ENCODE data around the gene ARL15.
"Not testable (repeated sequence)": the region's sequence is repeated elsewhere in the genome, so short reads cannot be mapped to it uniquely, and the experiment has no call there.

The ARL15 gene

DNA sequence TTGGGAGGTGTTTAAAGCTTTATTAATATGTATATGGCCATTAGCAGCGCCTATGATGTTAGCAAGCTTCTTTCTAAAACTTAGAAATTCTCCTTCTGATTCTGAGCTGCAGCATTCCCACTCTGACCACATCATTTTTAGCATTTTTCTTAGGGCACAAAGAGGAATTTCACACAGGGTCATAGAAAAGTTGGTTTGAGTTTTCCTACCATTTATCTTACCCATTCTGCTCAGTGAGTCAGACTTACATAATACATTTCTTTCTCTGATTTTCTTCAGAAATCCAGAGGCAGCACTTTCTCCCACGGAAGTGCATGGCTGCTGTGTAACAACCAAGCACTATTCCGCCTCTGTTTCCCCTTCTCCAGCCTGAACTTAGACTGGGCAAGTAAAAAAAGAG is 246.6 kb downstream of the ARL15 start:
- TF ChIP-seq, protein P1, sequence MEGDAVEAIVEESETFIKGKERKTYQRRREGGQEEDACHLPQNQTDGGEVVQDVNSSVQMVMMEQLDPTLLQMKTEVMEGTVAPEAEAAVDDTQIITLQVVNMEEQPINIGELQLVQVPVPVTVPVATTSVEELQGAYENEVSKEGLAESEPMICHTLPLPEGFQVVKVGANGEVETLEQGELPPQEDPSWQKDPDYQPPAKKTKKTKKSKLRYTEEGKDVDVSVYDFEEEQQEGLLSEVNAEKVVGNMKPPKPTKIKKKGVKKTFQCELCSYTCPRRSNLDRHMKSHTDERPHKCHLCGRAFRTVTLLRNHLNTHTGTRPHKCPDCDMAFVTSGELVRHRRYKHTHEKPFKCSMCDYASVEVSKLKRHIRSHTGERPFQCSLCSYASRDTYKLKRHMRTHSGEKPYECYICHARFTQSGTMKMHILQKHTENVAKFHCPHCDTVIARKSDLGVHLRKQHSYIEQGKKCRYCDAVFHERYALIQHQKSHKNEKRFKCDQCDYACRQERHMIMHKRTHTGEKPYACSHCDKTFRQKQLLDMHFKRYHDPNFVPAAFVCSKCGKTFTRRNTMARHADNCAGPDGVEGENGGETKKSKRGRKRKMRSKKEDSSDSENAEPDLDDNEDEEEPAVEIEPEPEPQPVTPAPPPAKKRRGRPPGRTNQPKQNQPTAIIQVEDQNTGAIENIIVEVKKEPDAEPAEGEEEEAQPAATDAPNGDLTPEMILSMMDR (IDR thresholded peaks at IDR 0.05; ENCODE audit: low read depth, low read length, missing control alignments), result no peak
- peak; percentile 75 for DNase-seq (ENCODE audit: low read depth)
- in situ Hi-C loops (cut with HindIII; ENCODE audit: low sequenced_read_pairs), result no loop called here
- no peak overlapping the region for H3K4me3 ChIP-seq (ENCODE audit: low read depth, low read length)

DNA sequence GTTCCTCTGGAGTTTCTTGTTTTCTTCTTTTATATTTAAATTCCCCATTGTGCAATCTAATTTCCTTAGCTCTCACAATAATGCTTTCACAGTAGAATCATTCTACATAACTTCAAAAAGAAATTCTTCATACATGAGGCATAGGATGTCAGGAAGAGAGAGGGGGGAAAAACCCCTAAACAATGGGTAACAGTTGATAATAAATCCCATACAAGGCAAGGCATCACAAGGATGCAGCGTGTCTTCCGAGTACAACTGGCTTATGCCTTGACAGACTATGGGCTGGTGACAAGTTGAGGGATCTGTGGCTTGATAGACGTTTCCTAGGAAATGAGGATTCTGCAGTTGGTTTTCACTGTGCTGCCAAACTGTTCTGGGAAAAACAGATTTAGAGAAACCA is 247.4 kb downstream of the ARL15 start:
- TF ChIP-seq, protein P1 (IDR thresholded peaks at IDR 0.05; ENCODE audit: low read depth, low read length, missing control alignments), result no peak
- H3K4me3 ChIP-seq (ENCODE audit: low read depth, low read length), result no peak overlapping the region
- in situ Hi-C loops (cut with HindIII; ENCODE audit: low sequenced_read_pairs), result no loop called here
- peak; percentile 20 for DNase-seq (ENCODE audit: low read depth)

DNA sequence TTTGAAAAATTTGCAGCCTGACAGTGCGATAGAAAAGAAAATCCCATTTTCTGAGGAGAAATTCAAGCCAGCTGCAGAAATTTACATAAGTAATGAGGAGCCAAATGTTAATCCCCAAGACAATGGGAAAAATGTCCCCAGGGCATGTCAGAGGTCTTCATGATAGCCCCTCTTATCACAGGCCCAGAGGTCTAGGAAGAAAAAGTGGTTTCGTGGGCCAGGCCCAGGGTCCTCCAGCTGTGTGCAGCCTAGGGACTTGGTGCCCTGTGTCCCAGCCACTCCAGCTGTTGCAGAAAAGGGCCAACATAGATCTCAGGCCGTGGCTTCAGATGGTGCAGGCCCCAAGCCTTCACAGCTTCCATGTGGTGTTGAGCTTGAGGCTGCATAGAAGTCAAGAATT is 249.5 kb downstream of the ARL15 start:
- H3K4me3 ChIP-seq (ENCODE audit: low read depth, low read length); in situ Hi-C loops (cut with HindIII; ENCODE audit: low sequenced_read_pairs); DNase-seq (ENCODE audit: low read depth): not testable (repeated sequence)

DNA sequence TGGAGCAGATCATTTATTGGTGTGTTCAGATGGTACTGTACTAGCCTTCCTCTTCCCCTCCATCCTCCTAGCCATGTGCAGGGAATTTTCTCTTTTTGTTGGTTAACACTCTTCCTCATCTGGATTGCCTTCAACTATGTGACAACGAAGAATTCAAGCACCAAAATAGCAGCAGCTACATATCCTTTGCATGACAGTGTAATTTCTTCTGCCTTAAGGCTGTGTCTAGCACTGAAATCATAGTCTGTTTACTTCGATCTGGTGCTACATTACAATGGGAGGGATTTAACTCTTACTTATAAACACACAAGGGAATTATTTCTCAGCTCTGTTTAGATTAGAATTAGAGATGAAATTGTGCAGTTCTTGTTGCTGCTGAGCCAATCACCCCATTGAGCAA is 260.4 kb downstream of the ARL15 start:
- no peak for DNase-seq (ENCODE audit: low read depth)
- in situ Hi-C loops (cut with HindIII; ENCODE audit: low sequenced_read_pairs), result no loop called here
- TF ChIP-seq, protein P1 (IDR thresholded peaks at IDR 0.05; ENCODE audit: low read depth, low read length, missing control alignments), result no peak
- no peak overlapping the region for H3K4me3 ChIP-seq (ENCODE audit: low read depth, low read length)

DNA sequence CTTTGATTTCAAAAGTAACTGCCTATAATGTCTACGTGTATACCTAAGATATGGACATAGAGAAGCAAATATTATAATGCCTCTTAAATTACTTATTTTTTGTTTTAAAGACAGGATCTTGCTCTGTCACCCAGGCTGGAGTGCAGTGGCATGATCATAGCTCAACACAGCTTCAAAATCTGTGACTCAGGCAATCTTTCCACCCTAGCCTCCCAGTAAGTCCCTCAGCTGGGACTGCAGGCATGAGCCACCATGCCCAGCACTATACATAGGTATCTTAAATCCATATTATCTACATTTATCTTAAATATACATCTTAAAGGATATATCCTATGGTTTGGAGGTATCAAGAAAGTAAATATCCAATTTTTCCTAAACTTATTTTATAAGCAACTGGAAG is 261.2 kb downstream of the ARL15 start:
- in situ Hi-C loops (cut with HindIII; ENCODE audit: low sequenced_read_pairs), result no loop called here
- TF ChIP-seq, protein P1 (IDR thresholded peaks at IDR 0.05; ENCODE audit: low read depth, low read length, missing control alignments), result no peak
- no peak for DNase-seq (ENCODE audit: low read depth)
- no peak overlapping the region for H3K4me3 ChIP-seq (ENCODE audit: low read depth, low read length)

DNA sequence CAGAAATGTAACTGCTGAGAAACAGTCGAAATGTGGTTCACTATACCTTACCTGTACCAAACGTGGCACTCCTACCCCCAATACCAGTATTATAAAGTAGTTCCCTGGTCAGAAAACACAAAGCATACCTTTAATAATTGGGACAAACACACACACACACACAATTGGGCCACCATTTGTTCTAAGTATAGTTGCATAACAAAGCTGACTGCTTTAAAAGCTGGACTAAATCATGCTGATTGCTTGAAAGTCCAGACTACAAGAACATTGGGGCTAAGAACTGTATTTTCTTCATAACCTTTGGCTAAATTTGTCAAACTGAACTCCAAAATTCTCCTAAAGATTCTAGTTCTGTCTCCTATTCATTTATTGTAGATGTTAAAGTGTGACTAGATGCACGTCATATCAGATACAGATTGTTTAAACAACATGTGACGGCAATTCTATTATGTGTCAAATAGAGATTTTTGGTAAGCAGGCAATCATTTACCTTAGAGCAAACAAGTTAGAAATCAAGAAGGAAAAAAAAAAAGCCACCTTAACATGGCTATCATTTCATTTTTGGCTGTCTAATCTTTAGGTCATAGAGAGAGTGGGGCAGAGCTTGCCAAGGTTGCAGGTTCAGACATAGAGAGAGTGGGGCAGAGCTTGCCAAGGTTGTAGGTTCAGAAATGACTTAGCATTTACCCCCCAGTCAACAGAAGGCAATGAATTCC is 265.1 kb downstream of the ARL15 start:
- DNase-seq (ENCODE audit: low read depth), result no peak
- no peak overlapping the region for H3K4me3 ChIP-seq (ENCODE audit: low read depth, low read length)
- TF ChIP-seq, protein P1 (IDR thresholded peaks at IDR 0.05; ENCODE audit: low read depth, low read length, missing control alignments), result no peak
- in situ Hi-C loops (cut with HindIII; ENCODE audit: low sequenced_read_pairs), result no loop called here

DNA sequence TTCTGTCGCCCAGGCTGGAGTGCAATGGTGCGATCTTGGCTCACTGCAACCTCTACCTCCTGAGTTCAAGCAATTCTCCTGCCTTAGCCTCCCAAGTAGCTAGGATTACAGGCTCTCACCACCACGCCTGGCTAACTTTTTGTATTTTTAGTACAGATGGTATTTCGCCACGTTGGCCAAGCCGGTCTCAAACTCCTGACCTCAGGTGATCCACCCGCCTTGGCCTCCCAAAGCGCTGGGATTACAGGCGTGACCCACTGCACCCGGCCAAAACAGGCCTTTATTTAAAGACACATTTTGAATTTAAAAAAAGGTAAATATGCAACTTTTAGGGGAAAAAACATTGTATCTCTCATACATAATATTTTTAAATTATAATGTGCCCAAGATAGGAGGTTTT is 266.1 kb downstream of the ARL15 start:
- in situ Hi-C loops (cut with HindIII; ENCODE audit: low sequenced_read_pairs); H3K4me3 ChIP-seq (ENCODE audit: low read depth, low read length); DNase-seq (ENCODE audit: low read depth): not testable (repeated sequence)

DNA sequence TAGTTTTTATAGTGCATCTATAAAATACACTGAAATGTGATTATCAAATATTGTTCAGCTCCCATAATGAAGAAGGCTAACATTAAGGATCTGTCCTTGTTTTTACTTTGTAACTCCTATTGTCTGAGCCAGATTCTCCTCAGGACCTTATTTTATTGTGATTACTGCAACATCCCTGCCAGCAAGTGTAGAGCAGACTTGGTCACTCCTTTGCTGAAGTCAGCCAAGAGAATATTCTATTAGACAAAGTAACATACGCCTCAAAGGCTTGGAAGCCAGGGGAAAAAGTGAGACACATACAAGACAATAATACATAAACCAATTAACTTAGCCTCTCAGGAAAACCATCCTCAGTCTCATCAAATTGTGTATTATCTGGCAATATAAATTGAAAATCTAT is 269.6 kb downstream of the ARL15 start:
- in situ Hi-C loops (cut with HindIII; ENCODE audit: low sequenced_read_pairs), result no loop called here
- DNase-seq (ENCODE audit: low read depth), result no peak
- H3K4me3 ChIP-seq (ENCODE audit: low read depth, low read length), result no peak overlapping the region
- TF ChIP-seq, protein P1 (IDR thresholded peaks at IDR 0.05; ENCODE audit: low read depth, low read length, missing control alignments), result no peak

Data from astrocyte of the cerebellum (primary cell).